Activated CD4-positive, alpha-beta T cell treated with anti-CD3 and anti-CD28 coated beads, Interleukin-2, amount 10 ng/mL, durations not matched to agents 24 days and 14 days (primary cell): ENCODE results near the gene MYORG. TPM values are rescaled to one million over a fixed set of nuclear protein-coding genes. Genes with fewer than 3 reads are reported as not detected.
A peak's percentile ranks its signal among the peaks of the same experiment; 100 is the strongest.

Source experiments
- DNase-seq: peaks from one replicate; pipeline ENCODE4 v3.0.0; 2022
- H3K27ac Mint-ChIP-seq: one replicate; pipeline ENCODE4 v1.8.0; 2022; ENCODE audit warnings: mild to moderate bottlenecking, mixed read lengths
- H3K27me3 Mint-ChIP-seq: one replicate; pipeline ENCODE4 v1.8.0; 2022; ENCODE audit warnings: mixed read lengths
- H3K36me3 Mint-ChIP-seq: one replicate; pipeline ENCODE4 v1.8.0; 2022; ENCODE audit warnings: low read depth, mild to moderate bottlenecking, mixed read lengths
- H3K4me1 Mint-ChIP-seq: one replicate; pipeline ENCODE4 v1.8.0; 2021; ENCODE audit warnings: mixed read lengths
- H3K4me3 Mint-ChIP-seq: one replicate; pipeline ENCODE4 v1.8.0; 2022; ENCODE audit warnings: mild to moderate bottlenecking, moderate library complexity, mixed read lengths
- H3K9me3 Mint-ChIP-seq: one replicate; pipeline ENCODE4 v1.8.0; 2021; ENCODE audit warnings: mixed read lengths
- intact Hi-C: fragments of 100-400 bp; cut with micrococcal nuclease; formaldehyde crosslinking; loops from one replicate; pipeline ENCODE4 v1.15.1; 2023
- total RNA-seq: library from RNA; stranded (reverse); gene quantifications from 2 replicates; pipeline ENCODE4 v1.2.3, GENCODE V29; 2022

Gene MYORG
- total RNA-seq, 1 donor from 2014 or later = 1.4 TPM

DNA sequence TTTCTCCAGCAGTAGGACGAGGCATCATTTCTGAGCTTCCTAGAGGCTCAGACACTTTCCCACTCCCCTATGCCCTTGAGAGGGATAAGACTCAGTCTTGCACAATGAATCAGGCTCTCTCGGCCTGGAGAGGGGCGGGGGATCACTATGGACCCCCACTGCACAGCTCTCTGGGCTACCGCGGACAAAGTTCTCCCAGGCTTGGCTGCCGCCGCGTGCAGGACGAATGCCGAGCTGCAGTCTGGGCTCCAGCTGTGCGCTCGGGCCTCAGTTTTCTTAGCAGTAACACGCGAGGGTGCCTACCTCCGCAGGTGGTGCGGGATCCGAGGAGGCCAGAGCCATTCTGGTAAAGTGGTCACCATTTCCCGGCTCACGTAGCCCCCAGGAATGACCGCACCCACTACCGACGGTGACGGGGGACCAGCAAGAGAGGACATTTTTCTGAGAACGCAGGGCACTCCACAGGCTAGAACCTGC lies 3.4 kb upstream of the MYORG start:
- peaks cover 14% of the 10 kb centered on the region for H3K27me3 Mint-ChIP-seq
- peak; percentile 72 for DNase-seq
- intact Hi-C loops = loop anchor here (1.0 to 2.0 kb wide), 3 partner anchors 51 to 201 kb away; partner anchors contain the start of genes DNAI1, FAM219A, KIF24 and NUDT2
- H3K4me1 Mint-ChIP-seq = peaks cover 42% of the 10 kb centered on the region
- H3K9me3 Mint-ChIP-seq = no peaks in the 10 kb centered on the region
- H3K27ac Mint-ChIP-seq = peak overlapping the region; percentile 76
- peak overlapping the region; percentile 87 for H3K4me3 Mint-ChIP-seq
- H3K36me3 Mint-ChIP-seq = no peaks in the 10 kb centered on the region

DNA sequence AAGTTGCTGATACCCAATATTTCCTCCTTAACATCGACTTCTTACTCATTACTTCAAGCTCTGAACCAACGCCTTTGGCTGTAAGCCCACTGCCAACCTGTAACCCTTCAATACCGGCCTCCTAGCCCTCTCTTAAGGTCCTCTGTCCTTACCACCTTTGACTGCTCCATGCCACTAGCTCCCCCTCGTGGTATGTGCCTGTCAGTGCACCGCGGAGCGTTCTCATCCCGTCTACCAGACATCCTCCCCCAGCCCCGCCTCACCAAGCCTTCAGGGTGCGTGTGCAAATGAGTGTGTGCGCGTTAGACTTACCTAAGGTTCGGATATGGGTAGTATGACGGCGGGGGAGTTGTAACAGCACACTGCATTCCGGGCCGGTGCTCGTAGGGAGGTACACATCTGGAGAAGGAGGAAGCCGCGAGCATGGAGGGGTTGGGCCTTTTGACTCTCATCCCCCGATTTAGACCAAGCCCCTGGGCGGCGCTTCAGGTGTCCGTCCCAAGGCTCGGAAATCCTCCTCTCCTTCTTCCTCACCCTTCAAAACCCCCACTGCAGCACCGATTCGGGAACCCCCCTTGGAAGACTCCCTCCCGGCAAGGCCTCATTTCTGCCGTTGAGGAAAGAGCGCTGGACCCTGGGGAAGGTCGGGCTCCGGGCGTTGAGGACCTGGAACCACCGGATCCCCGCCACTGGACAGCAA lies 2.8 kb upstream of the MYORG start:
- Mint-ChIP-seq H3K4me1 (peaks cover 42% of the 10 kb centered on the region), H3K27ac (peak overlapping the region; percentile 76), H3K36me3 (no peaks in the 10 kb centered on the region), H3K9me3 (no peaks in the 10 kb centered on the region), H3K4me3 (peak overlapping the region; percentile 87), H3K27me3 (peaks cover 14% of the 10 kb centered on the region)
- DNase-seq = peak; percentile 98
- intact Hi-C loops = loop anchor here (1.0 to 2.0 kb wide), 5 partner anchors 50 to 330 kb away; partner anchors contain the start of genes DNAI1, FAM219A, KIF24 and NUDT2

- no peaks in the 10 kb centered on the region for H3K9me3 Mint-ChIP-seq
- peaks cover 12% of the 10 kb centered on the region for H3K27me3 Mint-ChIP-seq
- H3K4me1 Mint-ChIP-seq = peaks cover 41% of the 10 kb centered on the region
- intact Hi-C loops = loop anchor here (1.0 to 2.0 kb wide), 2 partner anchors 126 to 329 kb away; no protein-coding TSS in a partner anchor
- H3K27ac Mint-ChIP-seq = no peak overlapping the region
- H3K4me3 Mint-ChIP-seq = no peak overlapping the region
- H3K36me3 Mint-ChIP-seq = no peaks in the 10 kb centered on the region
- peak; percentile 56 for DNase-seq
Observed at GRCh38 chr9:34378376-34379060, 1.8 kb upstream of the MYORG start.

DNA sequence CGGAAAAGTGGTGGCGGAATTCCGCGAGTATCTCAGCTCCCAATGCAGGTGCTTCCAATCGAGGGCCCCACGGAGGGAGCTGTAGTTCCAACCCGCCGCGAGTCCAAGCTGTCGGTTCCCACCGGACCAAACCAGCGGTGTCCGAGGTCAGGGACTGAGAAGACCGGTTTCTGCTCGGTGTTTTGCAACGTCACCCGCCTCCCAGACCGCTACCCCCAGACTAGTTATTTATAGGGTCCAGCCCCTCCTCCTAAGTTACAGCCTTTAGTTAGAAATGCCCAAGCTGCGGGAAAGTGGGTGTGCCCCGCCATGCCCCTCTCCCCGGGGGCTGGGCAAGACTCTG lies 677 bp upstream of the MYORG start:
- DNase-seq = no peak
- H3K4me3 Mint-ChIP-seq = peak overlapping the region; percentile 89
- peaks cover 5% of the 10 kb centered on the region for H3K27me3 Mint-ChIP-seq
- H3K4me1 Mint-ChIP-seq = peaks cover 41% of the 10 kb centered on the region
- H3K27ac Mint-ChIP-seq = no peak overlapping the region
- H3K36me3 Mint-ChIP-seq = no peaks in the 10 kb centered on the region
- no peaks in the 10 kb centered on the region for H3K9me3 Mint-ChIP-seq
- intact Hi-C loops = loop anchor here (2.0 kb wide), 3 partner anchors 49 to 561 kb away; partner anchors contain the start of genes DCAF12, KIF24, NUDT2 and UBE2R2

DNA sequence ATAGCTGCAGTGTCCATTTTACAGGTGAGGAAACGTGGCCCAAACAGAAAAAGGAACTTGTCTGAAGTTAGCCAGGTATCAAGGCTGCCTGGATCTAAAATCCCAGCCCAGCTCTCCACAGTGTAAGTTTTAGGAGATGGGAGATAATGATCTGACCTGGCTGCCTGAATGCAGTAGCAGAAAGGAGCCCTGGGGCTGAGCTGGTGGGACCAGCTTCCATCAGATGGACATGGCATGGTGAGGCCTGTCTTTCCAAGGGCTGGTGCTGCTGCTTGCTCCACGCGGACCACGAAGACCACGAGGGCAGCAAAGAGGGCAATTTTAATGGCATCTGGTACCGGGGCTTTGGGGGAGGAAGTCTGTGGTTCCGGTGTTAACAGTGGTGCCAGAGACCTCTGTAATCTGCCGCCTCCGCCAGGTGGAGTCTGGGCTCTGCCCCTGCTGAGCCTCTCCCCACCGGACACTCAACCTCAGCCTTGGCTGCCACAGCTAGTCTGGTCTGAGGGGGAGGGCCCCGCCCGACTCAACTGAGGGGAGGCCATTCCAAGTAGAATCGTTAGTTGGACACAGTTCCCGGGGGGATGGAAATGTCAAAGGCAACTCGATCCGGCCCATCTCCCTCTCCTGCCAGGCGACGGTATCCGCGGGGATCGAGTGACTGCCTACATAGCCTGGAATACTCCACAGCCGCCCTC lies 650 bp downstream of the MYORG start:
- peak overlapping the region; percentile 89 for H3K4me3 Mint-ChIP-seq
- peaks cover 35% of the 10 kb centered on the region for H3K4me1 Mint-ChIP-seq
- DNase-seq = peak; percentile 81
- H3K36me3 Mint-ChIP-seq = no peaks in the 10 kb centered on the region
- H3K27ac Mint-ChIP-seq = peak overlapping the region; percentile 78
- intact Hi-C loops = loop anchor here (2.0 kb wide), 3 partner anchors 47 to 559 kb away; partner anchors contain the start of genes DCAF12, KIF24, NUDT2 and UBE2R2
- H3K9me3 Mint-ChIP-seq = no peaks in the 10 kb centered on the region
- no peaks in the 10 kb centered on the region for H3K27me3 Mint-ChIP-seq

GRCh38 chr9:34374905-34375552 lies 1.7 kb downstream of the MYORG start:
- H3K4me1 Mint-ChIP-seq = peaks cover 27% of the 10 kb centered on the region
- no peaks in the 10 kb centered on the region for H3K36me3 Mint-ChIP-seq
- no peak for DNase-seq
- H3K27ac Mint-ChIP-seq = no peak overlapping the region
- H3K27me3 Mint-ChIP-seq = no peaks in the 10 kb centered on the region
- peak overlapping the region; percentile 89 for H3K4me3 Mint-ChIP-seq
- intact Hi-C loops = no loop called here
- no peaks in the 10 kb centered on the region for H3K9me3 Mint-ChIP-seq

DNA sequence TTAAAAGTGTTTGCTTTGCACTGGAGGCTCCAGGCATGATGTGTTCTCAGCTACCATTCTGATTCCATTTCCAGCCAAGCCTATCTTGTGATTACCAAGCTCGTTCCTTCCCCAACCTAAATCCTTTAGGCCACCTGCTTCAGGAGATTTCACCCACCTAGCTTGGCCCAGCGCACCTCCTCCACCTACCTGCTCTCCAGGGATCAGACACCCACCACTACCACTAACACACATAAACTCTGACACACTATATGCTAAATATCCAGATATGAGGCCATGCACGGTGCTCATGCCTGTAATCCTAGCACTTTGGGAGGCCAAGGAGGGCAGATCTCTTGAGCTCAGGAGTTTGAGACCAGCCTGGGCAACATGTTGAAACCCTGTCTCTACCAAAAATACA lies 2.4 kb downstream of the MYORG start:
- DNase-seq = no peak
- Mint-ChIP-seq H3K36me3 (no peaks in the 10 kb centered on the region), H3K27me3 (no peaks in the 10 kb centered on the region), H3K9me3 (no peaks in the 10 kb centered on the region), H3K4me3 (no peak overlapping the region), H3K4me1 (peaks cover 21% of the 10 kb centered on the region), H3K27ac (no peak overlapping the region)
- intact Hi-C loops = no loop called here

- Mint-ChIP-seq H3K27ac (no peak overlapping the region), H3K4me1 (peaks cover 19% of the 10 kb centered on the region), H3K27me3 (no peaks in the 10 kb centered on the region), H3K9me3 (no peaks in the 10 kb centered on the region), H3K4me3 (no peak overlapping the region), H3K36me3 (peaks cover 2% of the 10 kb centered on the region)
- DNase-seq = no peak
- intact Hi-C loops = no loop called here
Observed at GRCh38 chr9:34373749-34374148, 2.9 kb downstream of the MYORG start.

- no peaks in the 10 kb centered on the region for H3K9me3 Mint-ChIP-seq
- intact Hi-C loops = no loop called here
- peaks cover 14% of the 10 kb centered on the region for H3K4me1 Mint-ChIP-seq
- H3K4me3 Mint-ChIP-seq = no peak overlapping the region
- DNase-seq = no peak
- no peak overlapping the region for H3K27ac Mint-ChIP-seq
- peaks cover 7% of the 10 kb centered on the region for H3K36me3 Mint-ChIP-seq
- no peaks in the 10 kb centered on the region for H3K27me3 Mint-ChIP-seq
Observed at GRCh38 chr9:34372467-34373011, 4.2 kb downstream of the MYORG start.

- peaks cover 14% of the 10 kb centered on the region for H3K4me1 Mint-ChIP-seq
Observed at GRCh38 chr9:34371886-34372466, 4.7 kb downstream of the MYORG start.

DNA sequence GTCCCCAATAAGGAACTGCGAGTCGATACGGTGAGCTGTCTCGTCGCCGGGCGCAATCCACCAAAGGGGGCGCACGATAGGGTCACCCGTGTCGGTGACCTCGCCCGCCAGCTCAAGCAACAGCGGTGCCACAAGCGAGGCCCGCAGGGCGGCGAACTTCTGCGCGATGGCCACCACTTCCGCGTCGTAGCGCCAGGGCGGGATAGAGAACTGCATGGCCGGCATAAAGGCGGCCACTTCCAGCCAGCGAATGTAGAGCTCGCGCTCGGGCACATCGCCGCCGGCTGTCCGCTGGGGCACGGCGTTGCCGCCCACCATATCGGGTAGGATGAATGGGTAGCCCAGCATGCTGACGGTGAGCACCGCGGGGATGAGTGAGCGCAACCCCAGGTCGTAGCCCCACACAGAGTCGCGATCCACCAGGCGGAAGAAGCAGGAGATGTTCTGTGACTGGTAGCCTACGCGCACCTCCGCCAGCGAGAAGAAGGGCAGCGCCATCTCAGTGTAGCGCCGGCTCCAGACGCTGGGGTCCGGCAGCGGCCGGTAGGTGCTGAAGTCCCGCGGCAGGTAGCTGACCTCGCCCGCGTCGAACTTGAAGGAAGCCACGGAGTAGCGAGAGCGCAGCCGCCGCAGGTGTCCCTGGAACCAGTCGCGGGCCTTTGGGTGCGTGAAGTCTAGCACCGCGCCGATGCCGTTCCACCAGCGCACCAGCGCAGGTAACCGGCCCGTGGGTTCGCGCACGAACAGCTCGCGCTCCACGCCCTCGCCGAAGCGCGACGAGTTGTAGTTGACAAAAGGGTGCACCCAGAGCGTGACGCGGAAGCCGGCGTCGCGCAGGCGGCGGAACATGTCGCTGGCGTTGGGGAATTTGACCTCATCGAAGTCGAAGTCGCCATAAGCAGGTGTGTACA lies 5.5 kb downstream of the MYORG start:
- Mint-ChIP-seq H3K36me3 (peaks cover 13% of the 10 kb centered on the region), H3K4me1 (peaks cover 13% of the 10 kb centered on the region), H3K27ac (no peak overlapping the region), H3K27me3 (no peaks in the 10 kb centered on the region), H3K9me3 (no peaks in the 10 kb centered on the region), H3K4me3 (peak overlapping the region; percentile 8)
- intact Hi-C loops = no loop called here
- DNase-seq = no peak

More at GRCh38 chr9:34371886-34372466, 4.7 kb downstream of the MYORG start:
- Mint-ChIP-seq H3K4me3 (no peak overlapping the region), H3K9me3 (no peaks in the 10 kb centered on the region), H3K36me3 (peaks cover 10% of the 10 kb centered on the region), H3K27me3 (no peaks in the 10 kb centered on the region), H3K27ac (no peak overlapping the region)
- DNase-seq = no peak
- intact Hi-C loops = no loop called here

- H3K9me3 Mint-ChIP-seq = no peaks in the 10 kb centered on the region
- H3K36me3 Mint-ChIP-seq = peaks cover 13% of the 10 kb centered on the region
- DNase-seq = no peak
- no peak overlapping the region for H3K4me3 Mint-ChIP-seq
- intact Hi-C loops = no loop called here
- H3K4me1 Mint-ChIP-seq = peaks cover 7% of the 10 kb centered on the region
- no peaks in the 10 kb centered on the region for H3K27me3 Mint-ChIP-seq
- H3K27ac Mint-ChIP-seq = no peak overlapping the region
Observed at GRCh38 chr9:34370335-34370969, 6.2 kb downstream of the MYORG start.
